ENCODE data around the gene ALMS1. TPM values are rescaled to one million over a fixed set of nuclear protein-coding genes. Genes with fewer than 3 reads are reported as not detected.
"Not testable (repeated sequence)": the region's sequence is repeated elsewhere in the genome, so short reads cannot be mapped to it uniquely, and the experiment has no call there.

Gene ALMS1
- polyA plus RNA-seq, 2 of the 4 experiments (the other 2 are of a cell fraction) = 5.2 to 13.5 TPM

DNA sequence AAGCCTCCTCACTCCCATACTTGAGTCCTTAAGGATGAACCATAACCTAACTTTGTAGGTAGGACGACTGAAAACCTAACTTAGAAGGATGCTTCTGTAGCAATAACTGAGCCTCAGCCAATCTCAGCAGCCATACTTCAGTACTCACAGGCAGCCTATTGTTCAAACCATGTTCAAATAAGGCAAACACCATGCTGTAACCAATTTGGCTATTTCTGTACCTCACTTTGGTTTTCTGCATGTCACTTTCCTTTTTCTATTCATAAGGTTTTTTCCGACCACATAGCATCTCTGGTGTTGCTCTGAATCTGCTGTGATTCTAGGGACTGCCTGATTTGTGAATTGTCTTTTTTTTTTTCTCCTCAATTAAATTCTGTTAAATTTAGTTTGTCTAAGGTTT is 242.9 kb downstream of the ALMS1 start:
- ATAC-seq; DNase-seq (ENCODE audit: low read depth in 1 of 2, low spot score in 1 of 2); H3K9me3 ChIP-seq; CTCF ChIA-PET; POLR2A ChIA-PET; H3K4me1 ChIP-seq; H3K27ac ChIP-seq; FAIRE-seq; H3K4me2 ChIP-seq; H3K4me3 ChIP-seq: not testable (repeated sequence)
- WGBS (ENCODE audit: missing lambda C conversion rate) = 35% methylated on average over 2 of the region's 2 CpGs

DNA sequence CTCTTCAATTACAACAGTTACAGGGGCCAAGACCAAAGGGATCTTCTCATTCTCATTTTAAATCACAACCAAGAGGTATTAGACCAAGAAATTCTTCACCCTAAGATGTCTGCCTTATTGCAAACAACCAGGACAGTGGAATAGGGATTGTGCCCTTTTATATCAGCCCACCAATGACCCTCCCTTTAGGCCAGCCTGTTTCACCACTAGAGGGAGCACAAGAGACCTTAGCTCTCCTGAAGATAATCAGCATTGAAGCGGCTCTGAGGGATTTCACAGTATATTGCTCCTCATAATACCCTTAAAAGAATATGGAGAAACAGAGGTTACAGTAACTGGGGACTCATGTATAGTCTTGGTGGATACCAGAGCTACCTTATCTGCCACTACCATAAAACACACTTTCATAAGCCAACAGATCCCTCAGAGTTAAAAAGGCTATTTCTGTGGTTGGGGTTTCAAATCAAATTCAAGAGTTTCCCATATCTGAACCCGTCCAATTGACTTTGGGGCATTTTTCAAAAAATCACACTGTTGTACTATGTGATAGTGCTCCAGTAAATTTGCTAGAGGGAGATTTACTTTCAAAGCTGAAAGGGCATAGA is 245.1 kb downstream of the ALMS1 start:
- H3K4me1 ChIP-seq, H3K27ac ChIP-seq, H3K4me2 ChIP-seq, POLR2A ChIA-PET, H3K9me3 ChIP-seq, H3K4me3 ChIP-seq: not testable (repeated sequence)
- CTCF ChIA-PET = interaction anchor here (1.0 to 1.2 kb wide), 4 partner anchors 11 to 87 kb away, joined by 3 to 4 read pairs (median 3); no protein-coding TSS in a partner anchor
- peak; percentile 21 to 38; a peak in 2 of 5 replicates for TF ChIP-seq RAD21 (conservative IDR thresholded peaks at IDR 0.05 in 1 of 2, IDR thresholded peaks at IDR 0.05 in 1 of 2)
- peak; percentile 48; the same call in 2 of the 3 replicates for TF ChIP-seq SMC3 (IDR thresholded peaks at IDR 0.05)
- TF ChIP-seq, protein P1, sequence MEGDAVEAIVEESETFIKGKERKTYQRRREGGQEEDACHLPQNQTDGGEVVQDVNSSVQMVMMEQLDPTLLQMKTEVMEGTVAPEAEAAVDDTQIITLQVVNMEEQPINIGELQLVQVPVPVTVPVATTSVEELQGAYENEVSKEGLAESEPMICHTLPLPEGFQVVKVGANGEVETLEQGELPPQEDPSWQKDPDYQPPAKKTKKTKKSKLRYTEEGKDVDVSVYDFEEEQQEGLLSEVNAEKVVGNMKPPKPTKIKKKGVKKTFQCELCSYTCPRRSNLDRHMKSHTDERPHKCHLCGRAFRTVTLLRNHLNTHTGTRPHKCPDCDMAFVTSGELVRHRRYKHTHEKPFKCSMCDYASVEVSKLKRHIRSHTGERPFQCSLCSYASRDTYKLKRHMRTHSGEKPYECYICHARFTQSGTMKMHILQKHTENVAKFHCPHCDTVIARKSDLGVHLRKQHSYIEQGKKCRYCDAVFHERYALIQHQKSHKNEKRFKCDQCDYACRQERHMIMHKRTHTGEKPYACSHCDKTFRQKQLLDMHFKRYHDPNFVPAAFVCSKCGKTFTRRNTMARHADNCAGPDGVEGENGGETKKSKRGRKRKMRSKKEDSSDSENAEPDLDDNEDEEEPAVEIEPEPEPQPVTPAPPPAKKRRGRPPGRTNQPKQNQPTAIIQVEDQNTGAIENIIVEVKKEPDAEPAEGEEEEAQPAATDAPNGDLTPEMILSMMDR (IDR thresholded peaks at IDR 0.05) = peak; percentile 68
- DNase-seq (ENCODE audit: low read depth in 1 of 2, low spot score in 1 of 2) (peak in 1 of 2 experiments; percentile 31), ATAC-seq (peak; percentile 94 to 98), FAIRE-seq (peak; percentile 89)
- 31% methylated on average over 2 of the region's 2 CpGs for WGBS (ENCODE audit: missing lambda C conversion rate)

DNA sequence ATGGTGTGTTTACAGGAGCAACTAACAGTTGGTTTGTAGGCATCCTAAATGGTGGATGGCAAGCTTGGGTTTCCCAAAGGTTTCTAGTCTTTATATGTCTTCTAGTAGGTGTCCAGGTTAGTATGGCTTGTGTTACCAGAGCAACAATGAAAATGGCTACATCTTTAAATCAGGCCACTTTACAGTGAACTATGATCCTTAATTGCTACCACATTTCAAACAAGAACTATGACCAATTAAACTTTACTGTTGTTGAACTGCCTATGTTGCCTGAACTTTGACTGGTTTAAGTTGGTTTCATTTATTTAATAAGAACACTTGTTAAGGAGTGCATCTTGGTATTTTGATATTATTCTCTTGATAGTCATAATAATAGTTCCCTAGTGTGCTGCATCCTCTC is 251.3 kb downstream of the ALMS1 start:
- CTCF ChIA-PET; ATAC-seq; H3K4me1 ChIP-seq; FAIRE-seq; POLR2A ChIA-PET; H3K27ac ChIP-seq; DNase-seq (ENCODE audit: low read depth in 1 of 2, low spot score in 1 of 2); H3K4me2 ChIP-seq; H3K4me3 ChIP-seq: not testable (repeated sequence)
- peaks cover 16% of the 10 kb centered on the region for H3K9me3 ChIP-seq

DNA sequence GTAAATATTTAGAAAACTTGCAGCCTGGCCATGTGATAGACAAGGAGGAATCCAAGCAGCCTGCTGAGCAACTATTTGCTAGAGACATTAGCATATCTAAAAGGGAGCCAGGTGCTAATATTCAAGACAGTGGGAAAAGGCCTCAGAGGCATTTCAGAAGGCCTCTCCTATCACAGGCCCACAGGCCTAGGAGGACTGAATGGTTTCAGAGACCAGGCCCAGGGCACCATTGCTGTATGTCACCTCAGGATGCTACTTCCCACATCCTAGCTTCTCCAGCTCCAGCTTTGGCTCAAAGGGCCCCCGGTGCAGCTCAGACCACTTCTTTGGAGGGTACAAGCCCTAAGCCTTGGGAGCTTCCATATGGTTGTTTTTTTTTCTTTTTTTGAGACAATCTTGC is 252.8 kb downstream of the ALMS1 start:
- ChIA-PET POLR2A (no interaction called here), CTCF (no interaction called here)
- TF ChIP-seq RCOR1 (IDR thresholded peaks at IDR 0.05; ENCODE audit: low read depth, low read length) (no peak), ZFP36 (IDR thresholded peaks at IDR 0.05; ENCODE audit: borderline replicate concordance, partially characterized antibody) (peak; percentile 82)
- DNase-seq (ENCODE audit: low read depth in 1 of 2, low spot score in 1 of 2) = no peak
- 36% methylated on average over 1 of the region's 1 CpG for WGBS (ENCODE audit: missing lambda C conversion rate)
- Histone ChIP-seq H3K27ac (no peak overlapping the region), H3K4me3 (no peak overlapping the region), H3K4me2 (no peak overlapping the region), H3K4me1 (peaks cover 14% of the 10 kb centered on the region; the same call in 2 of the 3 replicates), H3K9me3 (peaks cover 16% of the 10 kb centered on the region)
- no peak for FAIRE-seq
- ATAC-seq = no peak

DNA sequence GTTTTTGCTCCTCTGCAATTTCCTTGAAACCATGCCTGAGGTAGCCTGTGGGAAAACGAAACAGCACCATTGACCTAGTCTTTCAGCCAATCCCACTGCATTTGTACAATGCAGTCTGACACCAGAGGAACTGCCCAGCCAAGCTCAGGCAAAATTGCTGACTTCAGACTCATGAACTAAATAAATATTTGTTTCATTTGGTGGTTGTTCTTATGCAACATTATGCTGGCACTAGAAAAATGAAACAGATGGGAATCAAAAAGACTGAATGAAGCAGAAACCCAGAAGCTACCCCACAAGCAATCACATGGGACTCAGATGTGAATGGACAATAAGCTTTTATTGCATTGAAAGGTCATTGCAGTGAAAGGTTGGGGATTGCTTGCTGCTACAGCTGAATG is 254.9 kb downstream of the ALMS1 start:
- ATAC-seq = no peak
- WGBS (ENCODE audit: missing lambda C conversion rate) = 6% methylated on average over 1 of the region's 1 CpG
- no peak overlapping the region for H3K4me2 ChIP-seq

More for the DNA sequence above, 254.9 kb downstream of the ALMS1 start:
- Histone ChIP-seq H3K27ac (no peak overlapping the region), H3K4me3 (no peak overlapping the region), H3K4me1 (peaks cover 14% of the 10 kb centered on the region; the same call in 2 of the 3 replicates), H3K9me3 (peaks cover 16% of the 10 kb centered on the region)
- ChIA-PET CTCF (interaction anchor here (1.0 to 1.2 kb wide), 3 partner anchors 11 to 28 kb away, joined by 3 to 4 read pairs (median 3); no protein-coding TSS in a partner anchor), POLR2A (no interaction called here)
- no peak for DNase-seq (ENCODE audit: low read depth in 1 of 2, low spot score in 1 of 2)
- TF ChIP-seq, protein P2, sequence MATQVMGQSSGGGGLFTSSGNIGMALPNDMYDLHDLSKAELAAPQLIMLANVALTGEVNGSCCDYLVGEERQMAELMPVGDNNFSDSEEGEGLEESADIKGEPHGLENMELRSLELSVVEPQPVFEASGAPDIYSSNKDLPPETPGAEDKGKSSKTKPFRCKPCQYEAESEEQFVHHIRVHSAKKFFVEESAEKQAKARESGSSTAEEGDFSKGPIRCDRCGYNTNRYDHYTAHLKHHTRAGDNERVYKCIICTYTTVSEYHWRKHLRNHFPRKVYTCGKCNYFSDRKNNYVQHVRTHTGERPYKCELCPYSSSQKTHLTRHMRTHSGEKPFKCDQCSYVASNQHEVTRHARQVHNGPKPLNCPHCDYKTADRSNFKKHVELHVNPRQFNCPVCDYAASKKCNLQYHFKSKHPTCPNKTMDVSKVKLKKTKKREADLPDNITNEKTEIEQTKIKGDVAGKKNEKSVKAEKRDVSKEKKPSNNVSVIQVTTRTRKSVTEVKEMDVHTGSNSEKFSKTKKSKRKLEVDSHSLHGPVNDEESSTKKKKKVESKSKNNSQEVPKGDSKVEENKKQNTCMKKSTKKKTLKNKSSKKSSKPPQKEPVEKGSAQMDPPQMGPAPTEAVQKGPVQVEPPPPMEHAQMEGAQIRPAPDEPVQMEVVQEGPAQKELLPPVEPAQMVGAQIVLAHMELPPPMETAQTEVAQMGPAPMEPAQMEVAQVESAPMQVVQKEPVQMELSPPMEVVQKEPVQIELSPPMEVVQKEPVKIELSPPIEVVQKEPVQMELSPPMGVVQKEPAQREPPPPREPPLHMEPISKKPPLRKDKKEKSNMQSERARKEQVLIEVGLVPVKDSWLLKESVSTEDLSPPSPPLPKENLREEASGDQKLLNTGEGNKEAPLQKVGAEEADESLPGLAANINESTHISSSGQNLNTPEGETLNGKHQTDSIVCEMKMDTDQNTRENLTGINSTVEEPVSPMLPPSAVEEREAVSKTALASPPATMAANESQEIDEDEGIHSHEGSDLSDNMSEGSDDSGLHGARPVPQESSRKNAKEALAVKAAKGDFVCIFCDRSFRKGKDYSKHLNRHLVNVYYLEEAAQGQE (IDR thresholded peaks at IDR 0.05) = no peak
- TF ChIP-seq CEBPB (IDR thresholded peaks at IDR 0.05) = no peak
- TF ChIP-seq EP300 (IDR thresholded peaks at IDR 0.05) = no peak
- no peak for TF ChIP-seq ZFP36 (IDR thresholded peaks at IDR 0.05; ENCODE audit: borderline replicate concordance, partially characterized antibody)
- no peak for TF ChIP-seq RFX5 (IDR thresholded peaks at IDR 0.05)
- no peak for TF ChIP-seq FOXS1 (CRISPR knock-in tag; IDR thresholded peaks at IDR 0.05)
- TF ChIP-seq CHD2 (IDR thresholded peaks at IDR 0.05; ENCODE audit: low read length, partially characterized antibody) = no peak
- no peak for TF ChIP-seq HOXB5 (CRISPR knock-in tag; IDR thresholded peaks at IDR 0.05)
- TF ChIP-seq POLR2A (IDR thresholded peaks at IDR 0.05; ENCODE audit: low read length) = no peak
- TF ChIP-seq RCOR1 (IDR thresholded peaks at IDR 0.05; ENCODE audit: low read depth, low read length) = no peak
- TF ChIP-seq, protein P3, sequence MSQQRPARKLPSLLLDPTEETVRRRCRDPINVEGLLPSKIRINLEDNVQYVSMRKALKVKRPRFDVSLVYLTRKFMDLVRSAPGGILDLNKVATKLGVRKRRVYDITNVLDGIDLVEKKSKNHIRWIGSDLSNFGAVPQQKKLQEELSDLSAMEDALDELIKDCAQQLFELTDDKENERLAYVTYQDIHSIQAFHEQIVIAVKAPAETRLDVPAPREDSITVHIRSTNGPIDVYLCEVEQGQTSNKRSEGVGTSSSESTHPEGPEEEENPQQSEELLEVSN (IDR thresholded peaks at IDR 0.05; ENCODE audit: borderline replicate concordance, low read depth) = no peak
- TF ChIP-seq NPAS2 (CRISPR knock-in tag; IDR thresholded peaks at IDR 0.05; ENCODE audit: borderline replicate concordance) = no peak
- FAIRE-seq = no peak
